Measurements from ENCODE around the gene HAGHL. TPM values are rescaled to one million over a fixed set of nuclear protein-coding genes. Genes with fewer than 3 reads are reported as not detected.

The HAGHL gene
- total and polyA plus RNA-seq, 10 donors = 7.7 to 75.8 (median 20.3) TPM

GRCh38 chr16:685967-686366 lies 40.9 kb upstream of the HAGHL start:
- H3K27ac ChIP-seq = peak overlapping the region in 1 of 8 donors; percentile 14
- peak overlapping the region in 1 of 8 donors; percentile 93 for H3K4me3 ChIP-seq
- peak; percentile 85 for DNase-seq
- H3K36me3 ChIP-seq = peaks cover 0 to 56% (median 32%) of the 10 kb centered on the region in 6 donors
- no peaks in the 10 kb centered on the region for H3K9me3 ChIP-seq
- WGBS, 5 donors = 69 to 85% (median 77%) methylated on average over 3 to 10 of the region's 10 CpGs
- no peak for TF ChIP-seq POLR2AphosphoS5 (IDR thresholded peaks at IDR 0.05)
- TF ChIP-seq CTCF (IDR thresholded peaks at IDR 0.05 in 8 of 11, conservative IDR thresholded peaks at IDR 0.05 in 3 of 11) = peak in 7 of 11 experiments; percentile 6 to 54 (median 28)
- TF ChIP-seq POLR2A (IDR thresholded peaks at IDR 0.05) = no peak
- intact Hi-C loops (cut with DNase I; ENCODE audit: low total_unique reads) = no loop called here
- H3K4me1 ChIP-seq = peaks cover 37 to 96% (median 81%) of the 10 kb centered on the region in 6 donors
- no peaks in the 10 kb centered on the region for H3K27me3 ChIP-seq (replicated peaks in 1 of 7)

- Histone ChIP-seq H3K4me3 (no peak overlapping the region), H3K27me3 (replicated peaks in 1 of 7) (peaks cover 0 to 6% (median 0%) of the 10 kb centered on the region in 7 donors), H3K36me3 (peaks cover 0 to 51% (median 29%) of the 10 kb centered on the region in 6 donors), H3K4me1 (peaks cover 30 to 89% (median 74%) of the 10 kb centered on the region in 6 donors), H3K27ac (no peak overlapping the region), H3K9me3 (no peaks in the 10 kb centered on the region)
- intact Hi-C loops (cut with DNase I; ENCODE audit: low total_unique reads) = no loop called here
- no peak for DNase-seq
- TF ChIP-seq CTCF (IDR thresholded peaks at IDR 0.05 in 8 of 11, conservative IDR thresholded peaks at IDR 0.05 in 3 of 11) (no peak), POLR2AphosphoS5 (IDR thresholded peaks at IDR 0.05) (peak in 1 of 3 donors; percentile 36)
- WGBS, 5 donors = 94 to 97% (median 95%) methylated on average over 49 to 51 of the region's 51 CpGs
Measured at GRCh38 chr16:686459-687260, 40.2 kb upstream of the HAGHL start.

- Histone ChIP-seq H3K27me3 (replicated peaks in 1 of 7) (peaks cover 0 to 11% (median 0%) of the 10 kb centered on the region in 7 donors), H3K9me3 (no peaks in the 10 kb centered on the region), H3K36me3 (peaks cover 0 to 43% (median 21%) of the 10 kb centered on the region in 6 donors), H3K4me3 (no peak overlapping the region), H3K27ac (no peak overlapping the region), H3K4me1 (peaks cover 27 to 80% (median 66%) of the 10 kb centered on the region in 6 donors)
- intact Hi-C loops (cut with DNase I; ENCODE audit: low total_unique reads) = no loop called here
- no peak for DNase-seq
- WGBS, 5 donors = 91 to 97% (median 94%) methylated on average over 19 of the region's 19 CpGs
- TF ChIP-seq POLR2AphosphoS5 (IDR thresholded peaks at IDR 0.05) (no peak), CTCF (IDR thresholded peaks at IDR 0.05 in 8 of 11, conservative IDR thresholded peaks at IDR 0.05 in 3 of 11) (no peak), POLR2A (IDR thresholded peaks at IDR 0.05) (no peak)
Measured at GRCh38 chr16:687499-687898, 39.4 kb upstream of the HAGHL start.

Measured in spleen (tissue), 11 donors.